Bronchial epithelial cell (primary cell): ENCODE results near the gene IQSEC3. TPM values are rescaled to one million over a fixed set of nuclear protein-coding genes. Genes with fewer than 3 reads are reported as not detected.

Source experiments
- DNase-seq: peaks from one replicate; pipeline ENCODE4 v3.0.0-alpha.2; 2010; ENCODE audit warnings: low read depth
- FAIRE-seq: peaks from 2 replicates; lab custom pipeline; 2011; peaks lifted over from hg19 to GRCh38; lab: Jason Lieb, UNC
- H3K27me3 ChIP-seq: 2 replicates; pipeline ENCODE4 v1.5.1; 2011; ENCODE audit warnings: low read length; ENCODE audit not compliant: control insufficient read depth, insufficient read depth
- H3K36me3 ChIP-seq: 2 replicates; pipeline ENCODE4 v1.5.1; 2011; ENCODE audit warnings: low read length; ENCODE audit not compliant: control insufficient read depth, insufficient read depth
- H3K4me3 ChIP-seq: 2 replicates; pipeline ENCODE4 v1.5.1; 2011; ENCODE audit warnings: mild to moderate bottlenecking, low read depth, low read length, control low read depth
- CTCF ChIP-seq: IDR thresholded peaks from 2 replicates; pipeline ENCODE4 v1.5.1; 2011; ENCODE audit warnings: mild to moderate bottlenecking, moderate library complexity, low read length, control low read depth, inconsistent platforms; ENCODE audit not compliant: insufficient read depth, severe bottlenecking
- total RNA-seq: library from RNA; depleted of rRNA; stranded (reverse); fragments of >200 nt; gene quantifications from 2 replicates; pipeline ENCODE4 v1.2.1, GENCODE V29; 2014

Gene IQSEC3
- total RNA-seq, 1 donor from 2014 or later: not detected

DNA sequence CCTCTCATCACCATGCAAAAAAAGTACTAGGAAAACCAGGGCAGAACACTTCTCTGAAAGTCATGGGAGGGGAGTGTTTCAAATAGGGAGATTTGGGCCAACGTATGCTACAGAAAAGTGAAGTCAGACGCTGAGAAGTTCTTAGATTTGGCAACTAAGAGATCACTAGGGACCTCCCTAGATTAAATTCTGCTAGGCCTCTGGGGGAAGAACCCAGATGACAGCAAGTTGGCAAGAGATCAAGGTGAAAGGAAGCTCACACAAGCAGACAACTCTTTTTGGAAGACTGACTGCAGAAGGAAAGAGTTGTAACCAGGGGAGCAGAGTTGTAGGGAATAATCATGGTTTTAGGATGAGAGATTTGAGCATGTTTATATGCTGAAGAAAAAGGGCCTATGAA lies 20.7 kb downstream of the IQSEC3 start:
- peaks cover 4% of the 10 kb centered on the region for H3K27me3 ChIP-seq
- H3K36me3 ChIP-seq: no peaks in the 10 kb centered on the region
- no peak overlapping the region for H3K4me3 ChIP-seq
- DNase-seq: no peak
- FAIRE-seq: no peak
- TF ChIP-seq CTCF: no peak

DNA sequence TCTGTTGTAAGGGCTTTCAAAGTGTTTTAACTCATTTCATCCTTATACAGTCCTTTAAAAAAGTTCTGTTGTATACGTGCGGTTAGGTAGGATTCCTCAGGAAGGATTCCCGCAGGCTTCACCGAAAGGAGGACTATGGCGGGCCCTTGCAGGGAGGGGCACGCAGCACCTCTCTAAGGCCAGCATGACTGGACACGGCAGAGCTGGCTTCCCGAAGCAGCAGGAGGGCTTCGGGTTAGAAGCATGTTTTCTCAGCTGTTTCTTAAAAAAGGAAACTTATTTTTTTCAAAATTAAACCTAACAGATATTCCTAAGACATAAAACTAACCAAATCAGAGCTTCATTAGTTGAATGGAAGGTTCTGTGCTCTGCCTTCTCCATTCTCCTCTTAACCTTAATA lies 21.3 kb downstream of the IQSEC3 start:
- Histone ChIP-seq H3K36me3 (no peaks in the 10 kb centered on the region), H3K27me3 (peaks cover 4% of the 10 kb centered on the region), H3K4me3 (no peak overlapping the region)
- FAIRE-seq (no peak), DNase-seq (no peak)
- TF ChIP-seq CTCF: no peak

- FAIRE-seq (no peak), DNase-seq (no peak)
- no peak for TF ChIP-seq CTCF
- Histone ChIP-seq H3K27me3 (peaks cover 1% of the 10 kb centered on the region), H3K36me3 (no peaks in the 10 kb centered on the region), H3K4me3 (no peak overlapping the region)
These were observed 23.1 kb downstream of the IQSEC3 start for GRCh38 chr12:89653-90052.

- Histone ChIP-seq H3K27me3 (no peaks in the 10 kb centered on the region), H3K36me3 (no peaks in the 10 kb centered on the region), H3K4me3 (no peak overlapping the region)
- FAIRE-seq (no peak), DNase-seq (no peak)
- TF ChIP-seq CTCF: no peak
These were observed 24.6 kb downstream of the IQSEC3 start for GRCh38 chr12:91213-91612.

- peaks cover 3% of the 10 kb centered on the region for H3K27me3 ChIP-seq
- TF ChIP-seq CTCF: no peak
- no peaks in the 10 kb centered on the region for H3K36me3 ChIP-seq
- FAIRE-seq: no peak
- H3K4me3 ChIP-seq: no peak overlapping the region
- DNase-seq: no peak
These were observed 26.9 kb downstream of the IQSEC3 start for GRCh38 chr12:93266-94005.

GRCh38 chr12:96543-96942 lies 30.0 kb downstream of the IQSEC3 start:
- no peaks in the 10 kb centered on the region for H3K36me3 ChIP-seq
- peaks cover 3% of the 10 kb centered on the region for H3K27me3 ChIP-seq
- FAIRE-seq: no peak
- H3K4me3 ChIP-seq: no peak overlapping the region
- TF ChIP-seq CTCF: no peak
- no peak for DNase-seq
